Measurements from ENCODE around the gene ARG2.

The ARG2 gene

DNA sequence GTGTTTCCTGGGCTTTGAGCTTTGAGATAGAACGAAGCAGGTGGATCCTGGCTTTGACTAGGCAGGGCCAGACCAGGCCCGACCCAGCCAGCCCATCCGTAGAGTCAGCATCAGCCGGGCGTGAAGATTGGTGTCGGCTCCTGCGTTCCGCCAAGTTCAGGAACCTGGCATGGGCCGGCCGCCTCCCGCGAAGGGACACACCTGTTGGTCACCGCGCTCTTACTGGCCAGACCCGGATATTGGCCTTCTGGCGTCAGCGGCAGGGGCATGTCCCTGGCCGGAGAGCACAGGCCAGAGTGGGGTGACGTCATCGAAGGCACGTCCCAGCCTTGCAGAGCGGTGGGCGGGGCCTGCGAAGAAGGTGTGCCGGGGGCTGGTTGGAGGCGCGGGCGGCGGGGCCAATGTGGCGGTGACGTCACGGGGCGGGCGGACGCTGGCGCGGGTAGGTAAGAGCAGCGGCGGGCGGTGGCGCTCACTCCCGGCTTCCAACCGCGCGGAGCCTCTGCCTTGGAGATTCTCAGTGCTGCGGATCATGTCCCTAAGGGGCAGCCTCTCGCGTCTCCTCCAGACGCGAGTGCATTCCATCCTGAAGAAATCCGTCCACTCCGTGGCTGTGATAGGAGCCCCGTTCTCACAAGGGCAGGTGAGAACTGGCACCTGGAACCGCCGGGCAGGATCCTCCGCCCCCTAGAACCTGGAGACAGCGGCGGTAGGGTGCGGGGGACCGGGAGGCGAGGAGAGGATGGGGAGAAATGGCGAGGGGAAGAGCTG, at the start of gene ARG2:
Gene ARG2, plus strand, starts transcription at position 475 of the 771 bp plus-strand sequence. Its CDS starts 58 bp downstream, at position 533.
- no peak for TF ChIP-seq ZNF274 (IDR thresholded peaks at IDR 0.05; ENCODE audit: low read depth, low read length)

DNA sequence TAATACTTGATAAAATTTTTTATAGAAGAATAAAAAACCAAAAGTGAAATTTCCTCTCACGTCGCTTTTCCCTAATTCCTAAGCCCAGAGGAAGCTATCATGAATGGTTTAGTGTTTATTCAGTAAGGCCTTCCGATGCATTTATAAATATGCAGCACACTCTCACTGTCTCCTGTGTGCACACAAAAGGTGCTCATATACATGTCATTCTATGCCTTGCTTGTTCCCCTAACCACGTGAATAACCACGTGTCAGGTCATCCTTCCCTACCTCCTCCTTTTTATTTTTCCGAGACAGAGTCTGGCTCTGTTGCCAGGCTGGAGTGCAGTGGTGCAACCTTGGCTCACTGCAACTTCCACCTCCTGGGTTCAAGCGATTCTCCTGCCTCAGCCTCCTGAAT, 49.3 kb upstream of the ARG2 start:
- TF ChIP-seq ZNF274 (IDR thresholded peaks at IDR 0.05; ENCODE audit: low read depth, low read length) = no peak
- no peak overlapping the region for H3K4me3 ChIP-seq (ENCODE audit: low read length)

More for the DNA sequence above, at the start of gene ARG2:
- H3K4me3 ChIP-seq (ENCODE audit: low read length) = peak within 1 kb of the TSS; percentile 72

DNA sequence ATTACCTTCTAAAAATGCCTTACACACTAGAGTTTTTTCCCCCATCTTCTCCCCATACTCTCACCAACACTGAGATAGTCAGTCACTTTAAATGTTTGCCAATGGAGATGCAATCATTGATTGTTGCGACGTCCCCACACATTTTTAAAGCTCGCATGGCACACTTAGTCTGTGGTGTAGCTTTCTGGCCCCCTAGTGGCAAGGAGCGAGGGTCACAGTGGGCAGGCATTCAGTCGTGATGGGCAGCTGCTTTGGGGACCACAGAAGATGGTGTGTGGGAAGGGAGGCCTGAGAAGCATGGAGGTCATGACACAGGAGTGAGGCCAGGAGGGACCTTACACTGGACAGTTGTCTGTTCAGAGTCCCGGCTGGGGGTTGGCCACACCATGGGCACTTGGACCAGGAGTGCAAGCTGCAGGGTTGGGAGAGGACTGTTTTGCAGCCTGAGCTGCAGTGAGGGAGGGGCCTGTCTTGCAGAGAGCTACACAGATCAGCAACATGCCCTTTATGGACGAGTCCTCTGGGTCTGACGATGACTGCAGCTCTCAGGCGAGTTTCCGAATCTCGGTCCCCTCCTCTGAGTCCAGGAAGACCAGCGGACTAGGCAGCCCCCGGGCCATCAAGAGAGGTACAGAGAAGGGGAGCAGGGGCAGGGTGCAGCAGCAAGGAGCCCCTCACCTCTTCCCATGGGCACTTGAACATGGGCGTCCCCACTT, 48.3 kb upstream of the ARG2 start:
- TF ChIP-seq ZNF274 (IDR thresholded peaks at IDR 0.05; ENCODE audit: low read depth, low read length) = no peak

DNA sequence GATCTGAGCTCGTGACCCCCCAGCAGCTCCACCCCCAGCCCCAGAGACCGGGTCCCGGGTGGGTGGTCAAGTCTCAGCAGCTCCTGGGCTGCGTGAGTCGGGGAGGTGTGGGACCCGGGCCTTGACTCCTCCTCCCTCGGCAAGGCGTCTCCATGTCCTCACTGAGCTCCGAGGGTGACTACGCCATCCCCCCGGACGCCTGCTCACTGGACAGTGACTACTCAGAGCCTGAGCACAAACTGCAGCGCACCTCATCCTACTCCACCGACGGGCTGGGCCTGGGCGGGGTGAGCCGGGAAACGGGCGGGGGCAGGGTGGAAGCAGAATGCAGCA, 47.8 kb upstream of the ARG2 start:
- H3K4me3 ChIP-seq (ENCODE audit: low read length) = no peak overlapping the region
- no peak for TF ChIP-seq ZNF274 (IDR thresholded peaks at IDR 0.05; ENCODE audit: low read depth, low read length)

More for the DNA sequence above, 48.3 kb upstream of the ARG2 start:
- no peak overlapping the region for H3K4me3 ChIP-seq (ENCODE audit: low read length)

DNA sequence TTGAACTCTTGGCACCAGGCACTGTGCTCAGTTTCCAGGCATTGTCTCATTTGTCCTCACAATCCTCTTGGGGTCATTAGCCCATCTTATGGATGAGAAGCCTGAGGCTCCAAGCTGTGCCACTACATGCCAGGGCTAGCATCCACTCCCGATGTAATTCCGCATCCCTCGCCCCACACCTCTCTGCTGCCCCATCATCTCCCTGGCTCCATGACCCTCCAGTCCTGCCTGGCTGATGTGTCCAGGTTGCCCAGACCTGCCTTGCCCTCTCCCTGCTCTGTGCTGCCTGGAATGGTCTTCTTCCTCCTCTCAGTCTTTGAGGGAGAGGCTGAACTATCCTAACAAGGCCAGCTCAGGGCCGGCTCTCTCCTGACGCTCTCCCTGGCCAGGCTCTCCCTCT, 47.1 kb upstream of the ARG2 start:
- H3K4me3 ChIP-seq (ENCODE audit: low read length) = no peak overlapping the region
- no peak for TF ChIP-seq ZNF274 (IDR thresholded peaks at IDR 0.05; ENCODE audit: low read depth, low read length)

DNA sequence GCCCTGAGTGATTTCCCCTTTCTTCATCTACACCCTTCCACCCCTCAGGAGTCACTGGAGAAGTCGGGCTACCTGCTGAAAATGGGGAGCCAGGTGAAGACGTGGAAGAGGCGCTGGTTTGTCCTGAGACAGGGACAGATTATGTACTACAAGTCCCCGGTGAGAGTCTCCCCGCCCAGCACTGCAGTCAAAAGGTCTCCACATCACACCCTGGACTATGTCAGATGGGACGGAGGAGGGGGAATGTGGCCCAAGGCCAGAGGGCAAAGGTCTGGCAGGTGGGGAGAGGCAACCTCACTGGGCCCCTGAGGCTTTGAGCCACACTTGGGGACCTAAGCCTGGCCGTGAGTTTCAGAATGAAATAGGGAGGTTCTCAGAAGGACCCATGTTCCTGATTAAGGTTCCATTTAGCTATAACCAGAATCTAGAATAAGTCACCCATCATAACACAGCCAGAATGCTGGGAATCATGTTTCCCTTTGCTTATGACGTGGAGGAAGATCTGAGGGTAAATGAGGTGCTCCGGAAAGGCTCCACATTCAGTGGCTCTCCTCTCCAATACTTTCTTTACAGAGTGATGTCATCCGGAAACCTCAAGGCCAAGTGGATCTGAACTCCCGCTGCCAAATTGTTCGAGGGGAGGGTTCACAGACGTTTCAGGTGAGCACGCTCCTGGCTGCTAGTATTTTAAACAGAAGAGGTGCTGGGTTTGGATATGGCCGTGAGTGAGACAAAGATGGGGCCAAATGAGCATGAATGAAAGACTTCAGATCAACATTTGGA, 46.3 kb upstream of the ARG2 start:
- TF ChIP-seq ZNF274 (IDR thresholded peaks at IDR 0.05; ENCODE audit: low read depth, low read length) = no peak
- H3K4me3 ChIP-seq (ENCODE audit: low read length) = no peak overlapping the region

DNA sequence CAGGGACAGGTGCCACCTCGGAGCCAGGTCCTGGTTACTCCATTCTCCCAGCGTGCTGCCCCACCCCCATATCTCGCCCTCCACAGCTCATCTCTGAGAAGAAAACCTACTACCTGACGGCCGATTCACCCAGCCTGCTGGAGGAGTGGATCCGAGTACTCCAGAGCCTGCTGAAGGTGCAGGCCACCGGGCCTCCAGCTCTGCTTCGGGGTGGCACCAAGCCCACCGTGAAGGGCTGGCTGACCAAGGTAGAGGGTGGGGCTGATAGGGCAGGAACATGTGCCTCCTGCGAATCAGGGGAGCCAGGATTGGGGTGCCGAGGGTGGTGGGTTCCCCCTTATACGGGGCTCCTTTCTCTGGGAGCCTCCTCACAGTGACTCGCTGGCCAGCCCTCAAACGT, 45.6 kb upstream of the ARG2 start:
- no peak overlapping the region for H3K4me3 ChIP-seq (ENCODE audit: low read length)
- no peak for TF ChIP-seq ZNF274 (IDR thresholded peaks at IDR 0.05; ENCODE audit: low read depth, low read length)

DNA sequence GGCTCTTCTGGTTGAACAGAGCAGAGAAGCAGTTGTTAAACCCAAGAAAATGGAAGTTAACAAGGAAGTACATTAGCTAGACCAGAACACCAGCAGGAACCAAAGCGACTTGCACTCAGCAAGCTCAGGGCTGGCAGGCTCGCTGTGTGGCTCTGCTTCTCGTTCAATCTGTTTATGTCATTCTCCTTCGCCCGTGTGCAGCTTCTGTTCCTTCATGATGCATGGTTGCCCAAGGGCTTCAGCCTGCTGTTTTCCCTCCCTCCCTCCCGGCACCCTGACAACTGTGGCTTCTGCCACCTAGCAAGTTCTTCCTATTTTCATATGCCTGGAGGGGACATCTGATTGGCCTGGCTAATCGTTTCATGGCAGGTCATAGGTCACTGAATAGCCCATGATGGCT, 44.9 kb upstream of the ARG2 start:
- H3K4me3 ChIP-seq (ENCODE audit: low read length) = no peak overlapping the region
- no peak for TF ChIP-seq ZNF274 (IDR thresholded peaks at IDR 0.05; ENCODE audit: low read depth, low read length)

DNA sequence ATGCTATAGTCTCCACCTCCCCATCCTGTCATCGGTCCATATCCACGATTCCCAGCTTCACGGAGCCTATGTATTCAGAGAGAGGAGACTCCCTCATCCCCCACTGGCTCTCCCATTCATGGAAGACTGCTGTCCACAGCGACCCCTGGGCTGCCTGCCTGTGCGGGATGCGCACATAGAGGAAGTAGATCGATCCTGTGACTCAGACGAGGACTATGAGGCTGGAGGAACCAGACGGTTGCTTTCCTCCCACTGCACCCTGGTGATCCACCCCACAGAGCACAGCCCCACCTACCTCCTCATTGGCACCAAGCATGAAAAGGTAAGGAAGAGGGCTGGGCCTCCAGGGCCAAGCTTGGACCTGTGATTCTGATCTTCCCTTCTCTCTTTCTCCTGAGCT, 44.0 kb upstream of the ARG2 start:
- no peak for TF ChIP-seq ZNF274 (IDR thresholded peaks at IDR 0.05; ENCODE audit: low read depth, low read length)
- no peak overlapping the region for H3K4me3 ChIP-seq (ENCODE audit: low read length)

DNA sequence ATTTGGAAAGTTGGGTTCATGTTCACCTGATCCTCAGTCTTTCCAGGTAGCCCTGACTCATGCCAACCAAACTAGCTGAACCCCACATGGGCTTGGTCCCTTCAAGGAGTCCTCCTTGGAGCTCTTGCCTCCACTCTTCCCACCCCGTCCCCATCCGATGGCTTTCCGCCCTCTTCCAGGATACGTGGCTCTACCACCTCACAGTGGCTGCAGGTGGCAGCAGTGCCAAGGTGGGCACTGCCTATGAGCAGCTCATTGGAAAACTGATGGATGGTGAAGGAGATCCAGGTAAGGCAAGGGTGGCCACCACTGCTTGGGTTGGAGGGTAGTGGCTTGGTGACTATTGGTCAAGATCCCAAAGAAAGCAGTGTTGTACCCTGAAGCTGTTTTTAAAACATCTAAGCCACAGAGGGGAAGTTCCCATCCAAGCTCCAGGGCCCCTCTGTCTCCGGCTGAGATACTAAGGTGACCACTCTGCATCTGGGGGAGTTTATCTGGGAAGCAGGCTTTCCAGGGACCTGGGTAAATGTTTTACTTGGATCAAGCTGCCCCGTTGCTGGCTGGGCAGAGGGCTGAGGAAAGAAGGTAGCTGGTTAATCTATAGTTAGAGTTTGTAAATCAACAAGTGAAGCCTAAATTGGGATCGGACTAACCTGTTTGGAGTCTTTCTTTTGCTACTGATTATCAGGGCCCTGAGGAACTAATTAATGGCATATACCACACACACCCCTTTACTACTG, 43.3 kb upstream of the ARG2 start:
- TF ChIP-seq ZNF274 (IDR thresholded peaks at IDR 0.05; ENCODE audit: low read depth, low read length) = no peak
- no peak overlapping the region for H3K4me3 ChIP-seq (ENCODE audit: low read length)

DNA sequence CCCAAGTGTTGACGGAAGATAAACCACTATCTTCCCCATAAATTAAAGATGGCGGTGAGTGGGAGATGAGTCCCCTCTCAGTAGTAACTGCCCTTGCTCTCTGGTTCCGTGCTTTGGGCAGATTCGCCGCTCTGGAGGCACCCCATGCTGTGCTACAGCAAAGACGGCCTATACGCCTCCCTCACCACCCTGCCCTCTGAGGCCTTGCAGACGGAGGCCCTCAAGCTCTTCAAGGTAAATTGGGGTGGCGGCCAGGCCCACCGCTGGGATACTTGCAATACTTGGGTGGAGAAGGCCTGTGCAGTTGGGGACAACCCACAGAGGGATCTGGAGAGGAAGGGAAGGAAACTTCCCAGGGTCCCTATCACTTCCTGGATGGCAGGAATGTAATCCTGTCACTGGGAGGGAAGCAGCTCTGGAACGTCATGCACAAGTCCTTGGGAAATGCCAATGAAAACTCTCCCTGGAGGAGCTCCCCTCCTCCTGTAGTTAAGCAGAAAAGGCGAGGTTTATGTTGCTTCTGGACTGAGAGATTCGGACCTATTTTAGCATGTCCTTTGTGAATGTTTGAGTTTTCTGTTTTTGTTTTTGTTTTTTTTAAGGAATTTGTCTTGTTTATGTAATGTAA, 42.4 kb upstream of the ARG2 start:
- no peak for TF ChIP-seq ZNF274 (IDR thresholded peaks at IDR 0.05; ENCODE audit: low read depth, low read length)

DNA sequence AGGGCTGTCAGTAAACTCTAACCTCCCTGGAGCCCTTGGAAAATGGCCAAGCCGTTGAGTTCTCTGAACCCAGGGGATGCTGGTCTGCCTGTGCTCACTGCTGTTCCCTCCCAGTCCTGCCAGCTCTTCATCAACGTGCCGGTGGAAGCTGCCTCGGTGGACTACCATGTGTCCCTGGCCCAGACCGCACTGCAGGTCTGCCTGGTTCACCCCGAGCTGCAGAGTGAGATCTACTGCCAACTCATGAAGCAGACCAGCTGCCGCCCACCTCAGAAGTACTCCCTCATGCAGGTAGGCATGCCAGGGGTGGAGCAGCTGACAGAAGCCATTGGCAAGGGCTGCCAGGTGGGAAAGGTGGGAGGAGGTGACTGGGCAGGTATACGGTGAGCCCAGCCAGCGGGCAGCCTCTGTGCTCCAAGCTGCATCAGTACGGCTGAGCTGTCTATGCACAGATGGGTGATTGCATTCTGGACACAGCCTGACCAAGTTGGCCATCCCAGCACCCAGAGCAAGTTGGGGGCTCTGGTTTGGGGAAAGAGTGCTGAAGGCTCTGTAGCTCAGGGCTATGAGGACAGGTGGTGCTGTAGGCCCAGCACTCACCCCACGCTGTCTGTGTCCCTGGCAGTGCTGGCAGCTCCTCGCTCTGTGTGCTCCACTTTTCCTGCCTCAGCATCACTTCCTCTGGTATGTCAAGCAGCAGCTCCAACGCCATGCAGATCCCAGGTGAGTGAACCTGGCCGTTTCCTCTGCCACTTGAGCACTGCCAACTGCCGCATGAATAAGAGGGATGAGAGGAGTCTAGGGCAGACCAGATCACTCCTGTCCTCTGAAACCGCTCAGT, 41.6 kb upstream of the ARG2 start:
- no peak overlapping the region for H3K4me3 ChIP-seq (ENCODE audit: low read length)
- TF ChIP-seq ZNF274 (IDR thresholded peaks at IDR 0.05; ENCODE audit: low read depth, low read length) = no peak

More for the DNA sequence above, 42.4 kb upstream of the ARG2 start:
- no peak overlapping the region for H3K4me3 ChIP-seq (ENCODE audit: low read length)

DNA sequence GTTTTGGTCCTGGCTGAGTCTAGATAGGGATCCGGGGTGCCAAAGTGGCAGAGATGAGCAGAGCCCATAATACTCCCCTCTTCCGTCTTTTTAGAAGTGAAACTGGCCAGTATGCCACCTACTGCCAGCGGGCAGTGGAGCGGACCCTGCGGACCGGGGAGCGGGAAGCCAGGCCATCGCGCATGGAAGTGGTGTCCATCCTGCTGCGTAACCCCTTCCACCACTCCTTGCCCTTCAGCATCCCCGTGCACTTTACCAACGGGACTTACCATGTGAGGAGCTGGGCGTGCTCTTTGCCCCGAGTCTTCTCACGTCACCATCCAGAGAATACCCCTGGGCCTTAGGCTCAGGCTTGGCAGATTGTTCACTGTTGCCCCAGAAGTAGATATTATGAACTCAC, 40.7 kb upstream of the ARG2 start:
- no peak overlapping the region for H3K4me3 ChIP-seq (ENCODE audit: low read length)
- no peak for TF ChIP-seq ZNF274 (IDR thresholded peaks at IDR 0.05; ENCODE audit: low read depth, low read length)

Data from GM08714 (cell line).